ENCODE results near the gene PTH2.

DNA sequence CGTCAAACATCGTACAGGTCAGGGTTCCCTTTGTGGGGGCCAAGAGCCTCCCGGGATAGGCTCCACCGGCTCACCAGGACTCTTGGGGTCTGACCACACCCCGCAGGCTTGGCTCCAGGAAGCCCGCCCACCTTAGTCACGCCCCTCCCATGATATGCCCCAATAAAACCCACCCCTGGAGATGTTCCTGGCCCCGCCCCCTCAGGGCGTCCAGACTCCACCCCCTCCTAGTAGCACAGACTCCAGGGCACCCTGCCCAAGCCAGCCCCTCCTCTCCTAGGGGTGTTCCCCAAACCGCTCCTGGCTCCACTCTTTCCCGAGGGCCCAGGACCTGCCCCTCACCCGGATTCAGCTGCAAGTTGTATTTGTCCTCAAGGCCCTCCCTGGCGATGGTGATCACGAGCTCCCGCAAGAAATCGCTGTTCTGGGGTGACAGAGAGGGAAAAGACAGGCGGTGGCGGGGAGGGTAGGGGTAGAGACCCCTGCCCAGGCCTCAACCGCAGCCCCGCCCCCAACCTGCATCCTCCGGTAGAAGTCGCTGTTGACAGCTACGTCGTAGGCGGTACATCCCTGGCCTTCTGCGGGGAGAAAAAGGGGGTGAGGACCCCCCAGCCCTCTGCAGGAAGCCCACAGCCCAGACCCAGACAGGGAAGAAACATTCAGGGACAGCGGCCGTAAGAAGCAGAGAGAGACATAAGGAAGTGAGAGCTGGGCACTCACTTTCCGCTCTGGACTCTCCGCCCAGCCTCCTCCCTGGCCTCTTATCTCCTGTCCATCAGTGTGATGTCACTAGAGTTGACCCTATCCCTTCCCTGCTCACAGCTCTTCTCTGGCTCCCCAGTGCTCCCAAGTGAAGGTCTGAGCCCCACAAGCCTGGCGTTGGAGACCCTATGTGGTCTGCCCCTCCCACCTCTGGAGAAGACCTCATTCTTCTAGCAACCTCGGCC lies 24.5 kb upstream of the PTH2 start:
- TF ChIP-seq, protein P1, sequence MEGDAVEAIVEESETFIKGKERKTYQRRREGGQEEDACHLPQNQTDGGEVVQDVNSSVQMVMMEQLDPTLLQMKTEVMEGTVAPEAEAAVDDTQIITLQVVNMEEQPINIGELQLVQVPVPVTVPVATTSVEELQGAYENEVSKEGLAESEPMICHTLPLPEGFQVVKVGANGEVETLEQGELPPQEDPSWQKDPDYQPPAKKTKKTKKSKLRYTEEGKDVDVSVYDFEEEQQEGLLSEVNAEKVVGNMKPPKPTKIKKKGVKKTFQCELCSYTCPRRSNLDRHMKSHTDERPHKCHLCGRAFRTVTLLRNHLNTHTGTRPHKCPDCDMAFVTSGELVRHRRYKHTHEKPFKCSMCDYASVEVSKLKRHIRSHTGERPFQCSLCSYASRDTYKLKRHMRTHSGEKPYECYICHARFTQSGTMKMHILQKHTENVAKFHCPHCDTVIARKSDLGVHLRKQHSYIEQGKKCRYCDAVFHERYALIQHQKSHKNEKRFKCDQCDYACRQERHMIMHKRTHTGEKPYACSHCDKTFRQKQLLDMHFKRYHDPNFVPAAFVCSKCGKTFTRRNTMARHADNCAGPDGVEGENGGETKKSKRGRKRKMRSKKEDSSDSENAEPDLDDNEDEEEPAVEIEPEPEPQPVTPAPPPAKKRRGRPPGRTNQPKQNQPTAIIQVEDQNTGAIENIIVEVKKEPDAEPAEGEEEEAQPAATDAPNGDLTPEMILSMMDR (IDR thresholded peaks at IDR 0.05; ENCODE audit: poor library complexity) = no peak
- no peak for TF ChIP-seq EZH2 (IDR thresholded peaks at IDR 0.05; ENCODE audit: borderline replicate concordance)
